A549 (cell line): ENCODE data around the gene COQ10A.

Experiments used
- ATOH8 ChIP-seq: fragments of 250-450 bp; sonication (Bioruptor Pico); IDR thresholded peaks from 2 replicates; pipeline ENCODE4 v1.5.0; 2020; ENCODE audit warnings: low read depth, mild to moderate bottlenecking, moderate library complexity
- CHD2 ChIP-seq: fragments of 150-350 bp; IDR thresholded peaks from 2 replicates; pipeline ENCODE4 v1.6.1; 2014; ENCODE audit warnings: low read length; ENCODE audit not compliant: partially characterized antibody
- CTCF ChIP-seq: fragments of >200 bp; sonication (Bioruptor Twin); formaldehyde crosslinking; IDR thresholded peaks from 3 replicates; pipeline ENCODE4 v1.5.1; 2016
- EP300 ChIP-seq, 2 experiments: fragments of >200 bp; sonication (Bioruptor Twin); formaldehyde crosslinking; IDR thresholded peaks; 2 replicates in 1 of 2; 3 replicates in 1 of 2; pipeline ENCODE4 v1.6.1; 2016 to 2017
- MAX ChIP-seq: IDR thresholded peaks from 2 replicates; pipeline ENCODE4 v1.6.1; 2012
- MYC ChIP-seq: IDR thresholded peaks from 2 replicates; pipeline ENCODE4 v1.6.1; 2012; ENCODE audit warnings: mild to moderate bottlenecking, inconsistent platforms, low read length, improper control_type of control experiment, borderline replicate concordance
- POLR2A ChIP-seq: IDR thresholded peaks from 2 replicates; pipeline ENCODE4 v1.6.1; 2012; ENCODE audit warnings: mild to moderate bottlenecking, low read length
- RAD21 ChIP-seq, 2 experiments: fragments of >200 bp in 1 of 2; sonication (Bioruptor Twin) in 1 of 2; formaldehyde crosslinking in 1 of 2; IDR thresholded peaks in 1 of 2; conservative IDR thresholded peaks in 1 of 2; 2 replicates in 1 of 2; 3 replicates in 1 of 2; pipeline ENCODE4 v1.6.1; 2012 to 2018; ENCODE audit warnings: inconsistent platforms in 1 of 2
- USF2 ChIP-seq: fragments of 450-650 bp; IDR thresholded peaks from 2 replicates; pipeline ENCODE4 v1.6.1; 2014; ENCODE audit warnings: antibody characterized with exemption

- TF ChIP-seq MAX = no peak
- TF ChIP-seq CHD2 = no peak
- no peak for TF ChIP-seq CTCF
- no peak for TF ChIP-seq RAD21 (conservative IDR thresholded peaks at IDR 0.05 in 1 of 2, IDR thresholded peaks at IDR 0.05 in 1 of 2)
- no peak for TF ChIP-seq POLR2A
- no peak for TF ChIP-seq MYC
- no peak for TF ChIP-seq USF2
- TF ChIP-seq ATOH8 (CRISPR knock-in tag) = no peak
- no peak for TF ChIP-seq EP300 (IDR thresholded peaks at IDR 0.05)
Observed at GRCh38 chr12:56252649-56253048, 14.1 kb upstream of the COQ10A start.
